ENCODE measurements around the gene TXN2.

TXN2 gene

GRCh38 chr22:36481393-36482168, at the start of gene TXN2:
TSS of gene TXN2 (minus strand) at chr22:36481640. CDS start at chr22:36480837, 803 bp downstream.
- no peaks in the 10 kb centered on the region for H3K27me3 ChIP-seq (ENCODE audit: insufficient read depth, low read length)
- peaks cover under 1% of the 10 kb centered on the region; the same call in 1 of the 2 replicates for H3K9me3 ChIP-seq (ENCODE audit: low read length)
- H3F3A ChIP-seq (ENCODE audit: insufficient read depth, low read length) = no peaks in the 10 kb centered on the region
- no peak within 1 kb of the TSS for H2AFZ ChIP-seq (ENCODE audit: low read length)
- H3K9me2 ChIP-seq (ENCODE audit: low read depth, low read length) = no peaks in the 10 kb centered on the region
- TF ChIP-seq EZH2 (IDR thresholded peaks at IDR 0.05; ENCODE audit: borderline replicate concordance, low read length) (no peak), CTCF (IDR thresholded peaks at IDR 0.05; ENCODE audit: low read length) (no peak)
- H3K27ac ChIP-seq (ENCODE audit: low read depth, low read length, poor library complexity, severe bottlenecking) = peak within 1 kb of the TSS; percentile 95
- peaks cover 6% of the 10 kb centered on the region for H3K79me2 ChIP-seq (ENCODE audit: insufficient read depth, low read length)
- no peaks in the 10 kb centered on the region for H4K20me1 ChIP-seq (ENCODE audit: insufficient read depth, low read length)
- H3K4me3 ChIP-seq (ENCODE audit: low read depth, low read length, poor library complexity, severe bottlenecking) = peak within 1 kb of the TSS; percentile 74
- peaks cover 45% of the 10 kb centered on the region for H3K36me3 ChIP-seq (ENCODE audit: insufficient read depth, low read length)
- H3K4me1 ChIP-seq (ENCODE audit: insufficient read depth, low read length, severe bottlenecking) = peaks cover 19% of the 10 kb centered on the region
- H3K4me2 ChIP-seq (ENCODE audit: low read length) = peak within 1 kb of the TSS; percentile 81
- H3K9ac ChIP-seq (ENCODE audit: low read length) = peak within 1 kb of the TSS; percentile 84

- Histone ChIP-seq H3K9me2 (ENCODE audit: low read depth, low read length) (no peaks in the 10 kb centered on the region), H3K4me1 (ENCODE audit: insufficient read depth, low read length, severe bottlenecking) (peaks cover 22% of the 10 kb centered on the region), H4K20me1 (ENCODE audit: insufficient read depth, low read length) (no peaks in the 10 kb centered on the region), H3F3A (ENCODE audit: insufficient read depth, low read length) (no peaks in the 10 kb centered on the region), H3K27ac (ENCODE audit: low read depth, low read length, poor library complexity, severe bottlenecking) (peak within 1 kb of the TSS; percentile 75), H3K36me3 (ENCODE audit: insufficient read depth, low read length) (peaks cover 35% of the 10 kb centered on the region), H3K9ac (ENCODE audit: low read length) (peak within 1 kb of the TSS; percentile 88), H3K27me3 (ENCODE audit: insufficient read depth, low read length) (peaks cover 3% of the 10 kb centered on the region; the same call in 1 of the 2 replicates), H3K4me3 (ENCODE audit: low read depth, low read length, poor library complexity, severe bottlenecking) (peak within 1 kb of the TSS; percentile 89), H3K9me3 (ENCODE audit: low read length) (no peaks in the 10 kb centered on the region), H3K4me2 (ENCODE audit: low read length) (peak within 1 kb of the TSS; percentile 74), H3K79me2 (ENCODE audit: insufficient read depth, low read length) (peaks cover 21% of the 10 kb centered on the region), H2AFZ (ENCODE audit: low read length) (no peak within 1 kb of the TSS)
- no peak for TF ChIP-seq CTCF (IDR thresholded peaks at IDR 0.05; ENCODE audit: low read length)
- no peak for TF ChIP-seq EZH2 (IDR thresholded peaks at IDR 0.05; ENCODE audit: borderline replicate concordance, low read length)
Observed at GRCh38 chr22:36528795-36529751, 47.6 kb upstream of the TXN2 start, which contains the start of gene EIF3D. TSS of gene EIF3D (minus strand) at chr22:36529166. CDS start at chr22:36526121, 3,045 bp downstream.

- peaks cover 22% of the 10 kb centered on the region for H3K4me1 ChIP-seq (ENCODE audit: insufficient read depth, low read length, severe bottlenecking)
- H3K79me2 ChIP-seq (ENCODE audit: insufficient read depth, low read length) = peaks cover 21% of the 10 kb centered on the region
- no peaks in the 10 kb centered on the region for H4K20me1 ChIP-seq (ENCODE audit: insufficient read depth, low read length)
- H3K27ac ChIP-seq (ENCODE audit: low read depth, low read length, poor library complexity, severe bottlenecking) = peak overlapping the region; percentile 68
- H3K4me2 ChIP-seq (ENCODE audit: low read length) = peak overlapping the region; percentile 74
- H3F3A ChIP-seq (ENCODE audit: insufficient read depth, low read length) = no peaks in the 10 kb centered on the region
- H3K36me3 ChIP-seq (ENCODE audit: insufficient read depth, low read length) = peaks cover 42% of the 10 kb centered on the region
- no peaks in the 10 kb centered on the region for H3K9me2 ChIP-seq (ENCODE audit: low read depth, low read length)
- peak overlapping the region; percentile 88 for H3K9ac ChIP-seq (ENCODE audit: low read length)
- TF ChIP-seq CTCF (IDR thresholded peaks at IDR 0.05; ENCODE audit: low read length) = no peak
- no peak for TF ChIP-seq EZH2 (IDR thresholded peaks at IDR 0.05; ENCODE audit: borderline replicate concordance, low read length)
- peak overlapping the region; percentile 89 for H3K4me3 ChIP-seq (ENCODE audit: low read depth, low read length, poor library complexity, severe bottlenecking)
- H3K9me3 ChIP-seq (ENCODE audit: low read length) = no peaks in the 10 kb centered on the region
- H2AFZ ChIP-seq (ENCODE audit: low read length) = no peak overlapping the region
- peaks cover 1% of the 10 kb centered on the region; the same call in 1 of the 2 replicates for H3K27me3 ChIP-seq (ENCODE audit: insufficient read depth, low read length)
Observed at GRCh38 chr22:36528341-36528740, 46.9 kb upstream of the TXN2 start.

Measured in OCI-LY1 (cell line).